AG09309 (cell line): Measurements from ENCODE around the gene TCL1A.

Experiments
- DNase-seq: peaks from one replicate; pipeline ENCODE4 v3.0.0-alpha.2; 2010; ENCODE audit warnings: low read depth
- H3K4me3 ChIP-seq: 2 replicates; pipeline ENCODE4 v1.5.1; 2011; ENCODE audit warnings: mild to moderate bottlenecking, low read depth, low read length, moderate library complexity; ENCODE audit not compliant: control insufficient read depth
- TF ChIP-seq, protein P1 (sequence below): IDR thresholded peaks from 2 replicates; pipeline ENCODE4 v1.5.1; 2011; ENCODE audit warnings: mild to moderate bottlenecking, low read depth, low read length, inconsistent platforms; ENCODE audit not compliant: insufficient read depth, control insufficient read depth; ENCODE audit errors: missing control alignments

TCL1A gene

DNA sequence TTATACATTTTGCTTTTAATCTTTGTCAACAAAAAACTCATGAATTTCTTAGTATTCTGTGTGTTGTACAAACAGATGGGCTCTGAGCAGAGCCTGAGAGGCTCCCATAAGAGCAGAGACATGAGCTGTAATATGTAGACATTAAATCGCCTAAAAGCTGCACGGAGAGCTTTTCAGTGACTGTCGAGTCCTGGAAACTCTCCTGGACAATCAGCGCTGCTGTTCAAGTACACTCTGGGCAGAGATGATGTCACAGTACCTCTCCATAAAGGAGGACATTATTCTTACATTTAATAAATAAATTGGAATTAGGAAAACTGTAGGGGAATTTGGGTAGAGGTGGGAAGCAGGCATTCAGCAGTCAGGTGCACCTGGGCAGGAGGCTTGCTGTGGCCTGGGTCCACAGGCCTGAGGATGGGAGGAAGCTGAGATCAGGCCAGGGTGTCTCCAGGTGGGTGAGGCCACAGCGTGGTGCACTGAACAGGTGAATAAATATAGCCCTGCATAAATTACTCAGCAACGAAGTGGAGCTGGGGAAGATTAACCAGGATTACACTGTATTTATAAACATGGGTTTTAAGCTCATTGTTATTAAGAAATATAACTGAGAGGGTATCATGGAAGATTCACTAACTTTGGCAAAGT lies 13.3 kb upstream of the TCL1A start:
- no peak for DNase-seq
- no peak overlapping the region for H3K4me3 ChIP-seq
- TF ChIP-seq, protein P1, sequence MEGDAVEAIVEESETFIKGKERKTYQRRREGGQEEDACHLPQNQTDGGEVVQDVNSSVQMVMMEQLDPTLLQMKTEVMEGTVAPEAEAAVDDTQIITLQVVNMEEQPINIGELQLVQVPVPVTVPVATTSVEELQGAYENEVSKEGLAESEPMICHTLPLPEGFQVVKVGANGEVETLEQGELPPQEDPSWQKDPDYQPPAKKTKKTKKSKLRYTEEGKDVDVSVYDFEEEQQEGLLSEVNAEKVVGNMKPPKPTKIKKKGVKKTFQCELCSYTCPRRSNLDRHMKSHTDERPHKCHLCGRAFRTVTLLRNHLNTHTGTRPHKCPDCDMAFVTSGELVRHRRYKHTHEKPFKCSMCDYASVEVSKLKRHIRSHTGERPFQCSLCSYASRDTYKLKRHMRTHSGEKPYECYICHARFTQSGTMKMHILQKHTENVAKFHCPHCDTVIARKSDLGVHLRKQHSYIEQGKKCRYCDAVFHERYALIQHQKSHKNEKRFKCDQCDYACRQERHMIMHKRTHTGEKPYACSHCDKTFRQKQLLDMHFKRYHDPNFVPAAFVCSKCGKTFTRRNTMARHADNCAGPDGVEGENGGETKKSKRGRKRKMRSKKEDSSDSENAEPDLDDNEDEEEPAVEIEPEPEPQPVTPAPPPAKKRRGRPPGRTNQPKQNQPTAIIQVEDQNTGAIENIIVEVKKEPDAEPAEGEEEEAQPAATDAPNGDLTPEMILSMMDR, result no peak

GRCh38 chr14:95725685-95726336 lies 11.9 kb upstream of the TCL1A start:
- no peak for DNase-seq
- H3K4me3 ChIP-seq, result no peak overlapping the region
- TF ChIP-seq, protein P1, result no peak

GRCh38 chr14:95722525-95723190 lies 8.7 kb upstream of the TCL1A start:
- TF ChIP-seq, protein P1, result no peak
- no peak for DNase-seq
- no peak overlapping the region for H3K4me3 ChIP-seq

DNA sequence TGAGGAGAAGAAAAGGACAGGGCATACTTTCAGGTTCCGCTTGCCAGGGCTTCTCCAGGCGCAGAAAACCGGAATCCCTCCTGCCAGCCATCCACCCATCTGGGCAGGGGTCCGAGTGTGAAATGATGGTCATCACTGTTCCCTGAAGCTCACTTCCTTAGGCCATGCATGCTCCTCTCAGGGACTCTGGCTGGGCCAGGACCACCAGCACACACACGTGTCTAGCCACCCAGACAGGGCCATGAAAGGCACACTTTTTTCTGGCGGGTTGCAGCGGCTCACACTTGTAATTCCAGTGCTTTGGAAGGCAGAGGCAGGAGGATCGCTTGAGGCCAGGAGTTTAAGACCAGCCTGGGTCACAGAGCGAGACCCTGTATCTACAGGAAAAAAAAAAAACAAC lies 1.5 kb downstream of the TCL1A start:
- TF ChIP-seq, protein P1, result no peak
- DNase-seq, result no peak
- H3K4me3 ChIP-seq, result no peak overlapping the region

- TF ChIP-seq, protein P1, result no peak
- no peak for DNase-seq
- no peak overlapping the region for H3K4me3 ChIP-seq
Measured at GRCh38 chr14:95711476-95712176, 2.3 kb downstream of the TCL1A start.

- H3K4me3 ChIP-seq, result no peak overlapping the region
- DNase-seq, result no peak
- TF ChIP-seq, protein P1, result no peak
Measured at GRCh38 chr14:95710106-95710505, 3.8 kb downstream of the TCL1A start.
